Measurements from ENCODE around the gene ADGRL3.

DNA sequence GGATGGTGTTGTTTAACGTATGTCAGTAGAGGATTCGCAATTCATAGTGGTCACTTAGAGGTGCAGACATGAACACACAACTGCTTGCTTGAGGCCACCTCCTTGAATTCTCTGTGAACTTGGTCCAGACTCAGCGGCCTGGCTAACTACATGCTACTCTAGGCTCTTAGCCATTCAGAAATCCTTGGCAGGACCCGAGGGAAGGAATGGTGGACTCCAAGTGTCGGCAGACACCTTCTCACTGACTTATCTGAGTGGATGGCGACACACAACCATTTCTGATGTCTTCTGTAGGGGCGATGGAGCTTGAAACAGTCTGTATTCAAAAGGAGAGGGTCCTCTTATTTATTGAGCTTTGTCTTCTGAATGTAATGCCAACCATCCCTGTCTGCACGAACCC, 24.4 kb downstream of the ADGRL3 start:
- TF ChIP-seq, protein P1, sequence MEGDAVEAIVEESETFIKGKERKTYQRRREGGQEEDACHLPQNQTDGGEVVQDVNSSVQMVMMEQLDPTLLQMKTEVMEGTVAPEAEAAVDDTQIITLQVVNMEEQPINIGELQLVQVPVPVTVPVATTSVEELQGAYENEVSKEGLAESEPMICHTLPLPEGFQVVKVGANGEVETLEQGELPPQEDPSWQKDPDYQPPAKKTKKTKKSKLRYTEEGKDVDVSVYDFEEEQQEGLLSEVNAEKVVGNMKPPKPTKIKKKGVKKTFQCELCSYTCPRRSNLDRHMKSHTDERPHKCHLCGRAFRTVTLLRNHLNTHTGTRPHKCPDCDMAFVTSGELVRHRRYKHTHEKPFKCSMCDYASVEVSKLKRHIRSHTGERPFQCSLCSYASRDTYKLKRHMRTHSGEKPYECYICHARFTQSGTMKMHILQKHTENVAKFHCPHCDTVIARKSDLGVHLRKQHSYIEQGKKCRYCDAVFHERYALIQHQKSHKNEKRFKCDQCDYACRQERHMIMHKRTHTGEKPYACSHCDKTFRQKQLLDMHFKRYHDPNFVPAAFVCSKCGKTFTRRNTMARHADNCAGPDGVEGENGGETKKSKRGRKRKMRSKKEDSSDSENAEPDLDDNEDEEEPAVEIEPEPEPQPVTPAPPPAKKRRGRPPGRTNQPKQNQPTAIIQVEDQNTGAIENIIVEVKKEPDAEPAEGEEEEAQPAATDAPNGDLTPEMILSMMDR (IDR thresholded peaks at IDR 0.05; ENCODE audit: insufficient read depth, low read depth, low read length) = no peak
- TF ChIP-seq EZH2 (IDR thresholded peaks at IDR 0.05; ENCODE audit: insufficient read depth, low read length) = no peak
